AG08396 (cell line): ENCODE measurements around the gene SAAL1.

Source experiments
- DNase-seq: peaks from one replicate; pipeline ENCODE4 v3.0.0; 2012; ENCODE audit warnings: low spot score, mixed read lengths

Gene SAAL1

DNA sequence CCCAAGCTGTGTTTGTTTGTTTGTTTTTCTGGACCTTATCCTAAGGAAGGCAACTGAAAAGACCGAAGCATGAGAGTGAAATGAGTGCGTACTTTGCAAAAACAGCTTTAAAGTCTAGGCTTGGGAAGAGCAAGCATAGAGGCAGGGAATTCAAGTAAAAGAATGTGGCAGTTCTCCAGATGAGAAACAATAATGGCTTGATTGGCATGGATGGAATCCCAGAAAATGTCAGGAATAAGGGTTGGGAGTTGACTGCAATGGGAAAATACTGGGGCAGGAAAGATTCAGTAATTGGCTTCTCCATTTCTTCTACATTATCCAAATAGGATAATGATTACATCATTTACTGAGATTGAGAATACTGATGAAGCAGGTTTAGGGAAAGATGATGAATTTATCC lies 17.5 kb downstream of the SAAL1 start:
- DNase-seq, result no peak

GRCh38 chr11:18081551-18081950 lies 24.3 kb downstream of the SAAL1 start:
- DNase-seq, result no peak

DNA sequence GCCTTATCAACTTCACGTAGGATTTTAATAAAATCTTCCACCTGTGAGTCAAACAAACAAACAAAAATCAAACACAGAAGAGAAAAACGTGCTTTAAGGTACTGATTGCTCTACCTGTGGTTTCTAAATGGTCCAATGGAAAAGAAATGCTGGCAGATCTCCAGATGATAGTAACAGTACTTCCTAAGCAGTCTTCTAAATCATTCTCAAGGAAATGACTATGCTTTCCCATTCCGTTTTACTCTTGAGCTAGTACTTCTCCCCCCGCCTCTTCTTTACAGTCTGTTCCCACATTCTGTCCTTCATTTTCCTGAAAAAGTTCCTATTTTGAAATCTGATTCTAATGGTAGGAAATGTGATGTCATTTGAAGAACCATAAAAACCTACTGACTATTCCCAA lies 25.4 kb downstream of the SAAL1 start:
- DNase-seq, result no peak

DNA sequence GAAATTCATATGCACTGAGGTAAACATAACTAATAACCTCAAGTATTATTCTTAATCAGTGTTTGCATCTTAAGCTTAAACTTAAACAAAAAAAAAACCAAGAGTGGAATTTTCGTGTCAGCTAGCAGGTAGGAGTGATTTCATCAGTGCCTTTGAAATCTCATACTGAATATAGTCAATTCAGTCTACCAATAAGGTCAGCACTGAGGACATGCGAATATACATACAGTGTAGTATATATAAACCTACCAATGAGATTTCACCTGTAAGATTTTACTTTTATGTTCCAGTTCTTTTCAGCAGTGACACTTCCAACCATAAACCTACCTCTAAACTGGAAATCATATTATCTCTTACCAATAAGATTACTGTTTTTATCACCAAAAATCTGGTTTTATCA lies 27.0 kb downstream of the SAAL1 start:
- DNase-seq, result no peak

DNA sequence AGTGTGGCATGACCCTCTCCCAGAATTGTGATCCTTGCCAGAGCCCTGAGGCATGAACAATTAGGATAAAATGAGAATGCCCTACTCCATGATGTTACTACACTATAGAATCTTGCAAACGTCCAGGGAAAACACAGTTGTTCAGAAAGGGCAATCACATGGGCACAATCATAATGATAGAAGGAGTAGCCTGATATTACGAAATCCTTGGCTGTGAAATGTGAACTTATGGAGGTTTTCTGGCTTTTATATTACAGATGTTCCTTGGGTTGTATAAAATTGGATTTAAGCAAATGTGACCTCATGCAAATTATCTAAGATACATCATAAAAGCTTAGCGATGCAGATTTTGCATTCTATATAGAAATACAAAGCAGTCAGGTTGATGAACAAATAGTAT lies 30.4 kb downstream of the SAAL1 start:
- DNase-seq, result no peak

DNA sequence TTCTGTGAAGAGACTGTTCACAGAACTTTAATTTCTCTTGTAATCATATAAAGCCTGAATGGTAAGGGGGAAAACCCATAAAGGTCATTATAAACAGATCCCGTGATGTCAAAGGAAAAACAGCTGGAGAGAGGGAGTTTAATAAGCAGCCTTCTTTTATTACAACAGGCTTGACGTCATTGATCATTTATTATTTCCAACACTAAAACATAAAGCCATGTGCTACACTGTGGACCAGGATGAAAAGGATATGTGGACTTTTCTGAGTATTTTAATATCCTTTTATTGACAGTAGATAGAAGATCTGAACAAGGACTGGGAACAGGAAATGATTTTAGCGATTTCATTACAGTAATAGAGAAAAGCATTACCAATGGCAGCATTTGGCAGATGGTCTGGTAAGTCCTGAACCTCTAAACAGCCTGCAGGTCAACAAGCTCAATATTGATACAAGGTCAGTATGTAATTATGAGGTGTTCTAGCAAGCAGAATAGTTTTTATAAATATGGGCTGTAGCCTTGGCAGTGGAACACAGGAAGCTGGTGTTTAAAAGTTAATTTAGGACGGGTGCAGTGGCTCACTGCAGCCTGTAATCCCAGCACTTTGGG lies 34.7 kb downstream of the SAAL1 start:
- DNase-seq, result no peak

- no peak for DNase-seq
Observed at GRCh38 chr11:18067372-18067771, 38.5 kb downstream of the SAAL1 start.

- DNase-seq, result no peak
Observed at GRCh38 chr11:18066626-18067025, 39.3 kb downstream of the SAAL1 start.

DNA sequence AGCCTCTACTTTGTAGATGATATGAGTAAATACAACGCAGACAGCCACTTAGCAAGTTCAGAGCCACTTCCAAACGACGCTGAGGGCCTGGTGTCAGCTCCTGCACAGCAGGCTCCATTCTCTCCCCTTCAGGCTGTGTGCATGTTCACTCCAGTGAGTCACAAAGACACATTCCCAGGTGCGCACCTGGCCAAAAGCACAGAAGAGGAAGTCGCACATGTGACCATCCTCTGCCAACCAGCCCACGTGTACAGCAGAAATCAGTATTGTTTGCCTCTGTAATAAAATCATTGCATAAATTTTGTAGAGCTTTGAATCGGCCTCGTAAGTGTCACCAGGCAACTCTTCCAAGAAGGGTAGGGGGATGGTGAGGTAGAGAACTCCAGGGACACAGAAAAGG lies 40.3 kb downstream of the SAAL1 start:
- no peak for DNase-seq

- DNase-seq, result no peak
Observed at GRCh38 chr11:18064450-18065054, 41.3 kb downstream of the SAAL1 start.

DNA sequence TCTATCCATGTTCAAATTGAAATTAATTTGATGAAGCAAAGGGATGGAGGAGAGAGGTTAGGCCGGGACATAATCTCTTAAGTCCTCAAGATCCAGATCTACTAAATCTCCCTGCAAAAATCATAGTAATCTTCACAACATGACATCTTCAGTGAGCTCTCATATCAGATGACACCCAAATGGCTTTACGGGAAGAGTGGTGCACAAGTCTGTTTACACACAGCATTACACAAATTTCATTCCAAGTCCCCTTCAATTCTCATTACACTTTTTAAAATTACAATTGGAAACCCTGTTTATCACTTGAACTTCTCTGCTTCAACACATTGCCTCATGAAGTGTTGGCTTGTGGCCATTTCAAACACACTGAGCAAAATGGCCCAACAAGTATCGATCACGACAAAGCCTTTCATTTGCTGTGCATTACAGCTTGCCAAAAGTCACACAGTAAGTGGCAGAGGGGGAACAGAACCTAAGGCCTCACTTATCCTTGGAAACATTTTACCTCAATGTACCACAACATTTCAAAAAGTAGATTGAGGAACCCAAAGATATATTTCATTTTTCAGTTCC lies 41.9 kb downstream of the SAAL1 start:
- DNase-seq, result no peak

GRCh38 chr11:18063125-18063524 lies 42.8 kb downstream of the SAAL1 start:
- no peak for DNase-seq

DNA sequence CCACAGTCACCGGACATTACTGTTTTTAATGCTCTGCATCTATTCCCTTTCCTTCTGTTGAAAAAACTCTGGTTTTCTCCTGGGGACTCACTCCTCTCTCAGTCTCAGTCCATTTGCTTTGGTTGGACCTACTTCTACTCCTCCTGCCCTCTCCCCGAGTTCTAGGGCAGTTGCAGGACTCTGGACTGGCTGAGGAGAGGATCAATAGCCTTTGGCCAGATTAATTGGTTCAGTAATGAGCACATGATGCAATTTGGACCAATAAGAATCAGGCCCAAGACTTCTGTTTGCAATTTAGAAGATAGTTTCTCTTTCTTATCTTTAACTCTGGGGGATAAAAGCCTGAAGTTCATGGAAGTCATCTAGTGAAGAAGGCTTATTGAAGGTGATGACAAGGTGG lies 44.5 kb downstream of the SAAL1 start:
- no peak for DNase-seq

DNA sequence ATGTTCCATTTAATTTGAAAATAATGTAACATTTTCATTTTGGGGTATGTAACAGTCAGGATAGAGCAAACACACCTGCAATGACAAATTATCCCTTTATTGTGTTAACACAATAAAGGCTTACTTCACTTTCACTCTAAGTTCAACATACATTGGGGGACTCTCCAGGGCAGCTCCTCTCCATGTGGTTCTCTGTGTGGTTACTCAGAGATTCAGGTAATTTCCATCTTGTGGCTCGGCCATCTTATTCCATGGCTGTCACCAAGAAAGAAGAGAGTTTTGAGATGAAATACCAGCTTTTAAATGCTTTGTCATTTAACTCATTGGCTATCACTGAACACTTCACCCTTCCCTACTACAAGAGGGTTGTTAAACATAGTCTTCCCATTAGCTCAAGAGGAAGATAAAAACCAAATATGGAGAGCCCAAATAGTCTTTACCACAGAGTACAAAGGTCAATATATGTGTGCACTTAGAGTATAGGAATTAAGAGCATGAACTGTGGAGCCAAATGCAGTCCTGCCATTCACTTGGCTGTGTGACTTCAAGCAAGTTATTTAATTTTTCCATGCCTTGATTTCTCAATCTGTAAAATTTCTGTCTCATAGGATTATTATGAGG lies 49.2 kb downstream of the SAAL1 start:
- no peak for DNase-seq

DNA sequence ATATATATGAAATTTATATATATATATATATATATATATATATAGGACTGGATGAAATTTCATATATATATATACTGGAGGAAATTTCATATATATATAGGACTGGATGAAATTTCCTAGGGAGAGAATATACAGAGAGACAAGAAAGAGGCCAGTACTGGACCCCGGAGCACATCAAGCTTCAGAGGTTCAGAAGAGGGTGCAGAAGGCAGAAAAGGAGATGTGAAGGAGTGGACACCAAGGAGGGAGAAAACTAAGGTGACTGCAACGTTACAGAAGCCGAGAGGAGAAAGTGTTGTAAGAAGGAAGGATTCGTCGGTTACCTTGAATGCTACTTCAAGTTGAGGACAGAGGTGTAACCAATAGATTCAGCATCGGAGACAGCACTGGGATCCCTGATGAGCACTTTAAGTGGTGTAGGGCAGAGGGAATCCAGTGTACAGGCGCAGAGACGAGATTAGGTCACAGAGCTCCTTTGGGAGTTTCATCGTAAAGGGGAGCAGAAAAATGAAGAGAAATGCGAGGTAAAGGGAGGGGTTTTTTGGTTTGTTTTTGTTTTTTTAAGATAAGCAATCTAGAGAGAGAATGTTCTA lies 51.3 kb downstream of the SAAL1 start:
- DNase-seq, result no peak

GRCh38 chr11:18050848-18051247 lies 55.0 kb downstream of the SAAL1 start:
- no peak for DNase-seq

GRCh38 chr11:18046116-18046777 lies 59.6 kb downstream of the SAAL1 start, which contains the start of gene TPH1:
TSS of gene TPH1 (minus strand) at chr11:18046269. CDS start at chr11:18040762, 5,507 bp downstream.
- DNase-seq, result peak; percentile 62

- no peak for DNase-seq
Observed at GRCh38 chr11:18036456-18036855, 69.4 kb downstream of the SAAL1 start.
